GM19099 (cell line): Measurements from ENCODE around the gene SLC16A3.

Experiments
- POLR2A ChIP-seq: IDR thresholded peaks from 3 replicates; pipeline ENCODE4 v1.6.1; 2011; ENCODE audit warnings: low read depth; ENCODE audit not compliant: insufficient read length; ENCODE audit errors: extremely low read depth

The SLC16A3 gene

DNA sequence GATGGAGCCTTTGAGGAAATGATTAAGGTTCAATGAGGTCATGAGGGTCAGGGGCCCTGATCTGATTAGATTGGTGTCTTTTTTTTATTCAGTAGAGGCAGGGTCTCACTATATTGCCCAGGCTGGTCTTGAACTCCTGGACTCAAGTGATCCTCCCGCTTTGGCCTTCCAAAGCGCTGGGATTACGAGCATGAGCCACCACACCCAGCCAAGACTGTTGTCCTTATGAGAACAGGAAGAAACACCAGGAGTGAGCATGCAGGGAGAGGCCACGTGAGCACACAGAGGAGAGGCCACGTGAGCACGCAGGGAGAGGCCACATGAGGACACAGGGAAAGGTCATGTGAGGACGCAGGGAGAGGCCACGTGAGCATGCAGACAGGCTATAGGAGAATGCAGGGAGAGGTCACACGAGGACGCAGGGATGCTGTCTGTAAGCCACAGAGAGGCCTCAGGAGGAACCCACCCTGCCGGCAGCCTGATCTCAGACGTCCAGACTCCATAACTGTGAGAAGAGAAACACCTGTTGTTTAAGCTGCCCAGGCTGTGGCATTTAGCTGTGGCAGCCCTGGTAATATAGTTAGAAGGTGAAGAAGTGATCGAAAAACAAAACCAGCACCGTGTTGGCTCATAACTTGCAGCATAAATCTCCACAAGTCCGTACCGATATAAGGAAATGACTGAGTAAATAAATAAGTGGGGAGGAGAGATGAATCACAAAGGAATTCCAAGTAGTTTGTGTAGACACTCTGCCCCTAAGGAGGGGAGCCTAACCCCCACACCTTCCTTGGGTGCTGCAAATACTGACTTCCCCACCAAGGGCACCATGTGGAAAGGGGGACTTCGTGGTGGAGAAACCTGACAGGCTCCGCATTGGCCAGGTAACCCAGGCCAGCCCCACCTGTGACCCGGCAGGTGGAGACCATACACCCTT, 59.3 kb downstream of the SLC16A3 start:
- no peak for TF ChIP-seq POLR2A
